ENCODE results near the gene TULP1.

DNA sequence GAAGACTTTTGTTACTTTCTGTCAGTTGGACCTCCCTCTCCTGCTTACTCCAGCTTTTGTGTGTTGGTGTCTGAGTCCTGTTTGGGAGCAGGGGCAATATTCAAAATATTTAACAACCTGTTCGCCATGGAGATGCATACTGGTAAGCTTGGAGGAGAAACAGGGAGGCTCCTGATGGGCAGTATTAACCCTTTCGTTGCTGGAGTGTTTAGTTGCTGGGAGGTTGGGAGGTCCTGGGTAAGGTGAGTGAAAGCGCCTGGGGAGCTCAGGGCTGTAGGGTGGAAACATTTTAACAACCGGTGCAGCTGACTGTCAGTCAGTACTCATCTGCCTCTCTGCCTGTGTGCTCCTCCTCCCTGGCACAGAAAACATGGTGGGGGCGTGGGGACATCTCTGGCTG lies 4.2 kb downstream of the TULP1 start:
- TF ChIP-seq CTCF (IDR thresholded peaks at IDR 0.05 in 4 of 5, conservative IDR thresholded peaks at IDR 0.05 in 1 of 5) (no peak), POLR2A (IDR thresholded peaks at IDR 0.05) (no peak)

Data from gastrocnemius medialis (tissue), 4 donors.